ENCODE data around the gene POMGNT2.

POMGNT2 gene

DNA sequence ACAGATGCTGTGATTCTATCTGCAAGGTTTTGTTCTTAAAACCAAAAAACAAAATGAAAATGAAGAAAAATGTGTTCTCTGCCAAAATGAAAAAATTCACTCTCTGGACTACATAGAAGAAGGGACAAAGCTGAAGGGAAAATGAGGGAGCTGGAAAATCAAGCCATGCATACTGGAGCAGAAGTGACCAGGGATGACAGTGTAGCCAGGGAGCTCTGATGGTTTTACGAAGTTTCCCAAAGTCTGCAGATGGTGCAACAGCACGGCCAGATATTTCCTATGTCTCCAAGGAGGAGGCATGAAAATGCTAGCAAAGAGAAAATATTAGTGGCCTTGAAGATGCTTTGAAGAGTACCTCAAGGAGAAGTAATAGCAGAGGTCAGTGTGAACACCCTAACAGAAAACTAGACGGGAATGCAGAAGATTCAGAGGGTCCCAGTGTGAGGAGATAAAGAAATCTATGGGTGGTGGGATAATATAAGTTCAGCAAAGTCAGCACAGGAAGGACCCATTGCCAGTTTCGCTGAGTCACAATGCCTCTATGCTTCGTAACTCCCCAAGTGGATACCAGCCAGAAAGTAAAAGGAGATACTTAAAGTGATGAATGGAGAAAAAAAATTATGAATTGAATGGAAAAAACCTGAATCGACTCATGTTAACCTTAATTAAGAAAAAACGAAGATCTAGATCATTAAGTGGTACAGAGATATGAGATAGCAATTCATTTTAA is 39.0 kb upstream of the POMGNT2 start:
- TF ChIP-seq, protein P1, sequence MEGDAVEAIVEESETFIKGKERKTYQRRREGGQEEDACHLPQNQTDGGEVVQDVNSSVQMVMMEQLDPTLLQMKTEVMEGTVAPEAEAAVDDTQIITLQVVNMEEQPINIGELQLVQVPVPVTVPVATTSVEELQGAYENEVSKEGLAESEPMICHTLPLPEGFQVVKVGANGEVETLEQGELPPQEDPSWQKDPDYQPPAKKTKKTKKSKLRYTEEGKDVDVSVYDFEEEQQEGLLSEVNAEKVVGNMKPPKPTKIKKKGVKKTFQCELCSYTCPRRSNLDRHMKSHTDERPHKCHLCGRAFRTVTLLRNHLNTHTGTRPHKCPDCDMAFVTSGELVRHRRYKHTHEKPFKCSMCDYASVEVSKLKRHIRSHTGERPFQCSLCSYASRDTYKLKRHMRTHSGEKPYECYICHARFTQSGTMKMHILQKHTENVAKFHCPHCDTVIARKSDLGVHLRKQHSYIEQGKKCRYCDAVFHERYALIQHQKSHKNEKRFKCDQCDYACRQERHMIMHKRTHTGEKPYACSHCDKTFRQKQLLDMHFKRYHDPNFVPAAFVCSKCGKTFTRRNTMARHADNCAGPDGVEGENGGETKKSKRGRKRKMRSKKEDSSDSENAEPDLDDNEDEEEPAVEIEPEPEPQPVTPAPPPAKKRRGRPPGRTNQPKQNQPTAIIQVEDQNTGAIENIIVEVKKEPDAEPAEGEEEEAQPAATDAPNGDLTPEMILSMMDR (conservative IDR thresholded peaks at IDR 0.05; ENCODE audit: low read length), result no peak
- peak; percentile 61 for DNase-seq (ENCODE audit: low read depth)
- no peak overlapping the region for H3K4me3 ChIP-seq (ENCODE audit: low read length)

DNA sequence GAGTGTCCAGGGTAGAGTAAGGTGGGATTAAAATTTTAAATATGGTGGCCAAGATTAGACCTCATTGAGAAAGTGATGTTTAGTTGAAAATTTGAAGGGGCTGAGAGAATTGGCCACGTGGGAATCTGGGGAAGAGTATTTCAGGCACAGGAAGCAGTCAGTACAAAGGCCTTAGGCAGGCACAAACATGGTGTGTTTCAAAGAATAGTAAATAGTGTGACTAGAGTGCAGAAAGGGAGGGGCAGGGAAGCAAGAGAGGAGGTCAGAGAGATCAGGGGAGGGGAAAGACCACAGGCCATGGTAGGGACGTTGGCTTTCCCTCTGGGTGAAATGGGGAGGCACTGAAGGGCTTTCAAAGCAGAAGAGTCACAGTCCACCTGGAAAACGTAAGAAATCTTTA is 36.6 kb upstream of the POMGNT2 start:
- no peak overlapping the region for H3K4me3 ChIP-seq (ENCODE audit: low read length)
- TF ChIP-seq, protein P1 (conservative IDR thresholded peaks at IDR 0.05; ENCODE audit: low read length), result no peak
- DNase-seq (ENCODE audit: low read depth), result no peak

DNA sequence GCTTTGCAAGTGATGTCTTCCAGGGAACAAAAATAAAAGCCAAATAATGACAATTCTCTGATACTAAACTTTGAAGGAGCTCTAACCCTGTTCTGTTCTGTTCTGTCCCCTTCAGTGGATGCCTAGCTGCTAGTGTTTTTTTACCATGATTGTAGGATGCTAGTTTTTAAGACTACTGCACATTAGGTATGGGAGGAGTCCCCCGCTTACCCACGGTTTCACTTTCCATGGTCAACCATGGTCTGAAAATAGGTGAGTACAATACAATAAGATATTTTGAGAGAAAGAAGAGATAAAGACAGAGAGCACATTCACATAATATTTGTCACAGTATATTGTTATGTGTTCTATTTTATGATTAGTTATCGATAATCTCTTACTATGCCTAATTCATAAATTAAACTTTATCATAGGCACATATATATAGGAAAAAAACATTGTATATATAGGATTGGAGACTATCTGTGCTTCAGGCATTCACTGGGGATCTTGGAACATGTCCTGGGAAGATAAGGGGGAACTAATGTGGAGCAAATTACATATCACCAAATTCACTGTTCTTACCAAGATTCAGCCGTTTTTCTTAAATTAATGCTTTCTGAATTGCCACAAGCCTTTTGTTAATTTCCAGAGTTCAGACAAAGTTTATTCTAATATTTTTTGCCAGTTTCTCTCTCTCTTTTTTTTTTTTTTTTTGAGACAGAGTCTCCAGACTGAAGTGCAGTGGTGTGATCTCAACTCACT is 32.8 kb upstream of the POMGNT2 start:
- TF ChIP-seq, protein P1 (conservative IDR thresholded peaks at IDR 0.05; ENCODE audit: low read length), result no peak
- no peak for DNase-seq (ENCODE audit: low read depth)
- H3K4me3 ChIP-seq (ENCODE audit: low read length), result no peak overlapping the region

DNA sequence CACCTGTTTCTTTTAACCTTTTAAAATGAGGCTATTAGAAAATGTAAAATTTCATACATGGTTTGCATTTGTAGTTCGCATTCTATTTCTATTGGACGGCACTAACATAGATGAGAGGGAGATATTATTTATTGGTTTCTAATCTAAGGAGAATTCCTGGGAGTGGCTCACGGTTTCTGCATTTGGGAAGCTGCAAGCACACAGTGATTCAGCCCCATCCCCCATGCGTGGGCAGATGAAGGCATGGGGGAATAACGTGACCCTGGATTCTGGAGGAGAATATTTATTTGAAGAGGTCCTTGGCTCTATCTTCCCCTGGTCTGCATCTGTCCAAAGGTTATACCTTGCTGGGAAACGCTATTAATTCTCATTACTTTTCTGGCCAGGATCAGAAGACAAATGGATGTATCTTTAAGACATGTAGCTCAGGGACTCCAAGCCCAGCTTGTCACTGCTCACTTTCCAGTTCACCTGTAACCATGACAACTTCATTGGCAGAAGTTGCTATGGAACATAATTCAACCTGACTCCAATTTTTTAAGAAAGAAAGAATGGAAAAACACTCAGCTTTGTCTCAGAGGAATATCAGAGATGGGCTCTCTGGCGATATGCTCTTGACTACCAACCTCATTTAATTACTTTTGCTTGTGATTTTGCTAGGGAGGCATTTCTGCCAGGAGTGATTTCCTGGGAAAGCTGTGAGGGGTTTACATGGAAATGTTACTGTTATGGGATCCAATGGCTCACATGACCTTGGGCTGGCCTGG is 27.2 kb upstream of the POMGNT2 start:
- no peak for DNase-seq (ENCODE audit: low read depth)
- TF ChIP-seq, protein P1 (conservative IDR thresholded peaks at IDR 0.05; ENCODE audit: low read length), result no peak
- no peak overlapping the region for H3K4me3 ChIP-seq (ENCODE audit: low read length)

DNA sequence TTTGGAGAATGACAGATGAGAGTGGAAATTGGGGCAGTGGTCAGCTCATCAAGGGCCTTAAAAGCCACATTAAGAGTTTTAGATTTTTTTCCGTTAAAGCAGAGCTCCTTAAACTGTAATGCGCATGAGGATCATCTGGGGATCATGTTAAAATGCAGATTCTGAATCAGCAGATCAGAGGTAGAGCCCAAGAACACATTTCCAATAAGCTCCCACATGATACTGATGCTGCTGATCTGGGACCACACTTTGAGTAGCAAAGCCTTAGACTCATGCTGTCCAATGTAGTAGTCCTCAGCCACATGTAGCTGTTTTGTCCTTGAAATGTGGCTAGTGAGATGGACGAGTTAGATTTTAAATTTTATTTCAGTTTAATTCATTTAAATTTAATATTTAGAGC is 26.3 kb upstream of the POMGNT2 start:
- TF ChIP-seq, protein P1 (conservative IDR thresholded peaks at IDR 0.05; ENCODE audit: low read length), result no peak
- no peak for DNase-seq (ENCODE audit: low read depth)
- no peak overlapping the region for H3K4me3 ChIP-seq (ENCODE audit: low read length)

DNA sequence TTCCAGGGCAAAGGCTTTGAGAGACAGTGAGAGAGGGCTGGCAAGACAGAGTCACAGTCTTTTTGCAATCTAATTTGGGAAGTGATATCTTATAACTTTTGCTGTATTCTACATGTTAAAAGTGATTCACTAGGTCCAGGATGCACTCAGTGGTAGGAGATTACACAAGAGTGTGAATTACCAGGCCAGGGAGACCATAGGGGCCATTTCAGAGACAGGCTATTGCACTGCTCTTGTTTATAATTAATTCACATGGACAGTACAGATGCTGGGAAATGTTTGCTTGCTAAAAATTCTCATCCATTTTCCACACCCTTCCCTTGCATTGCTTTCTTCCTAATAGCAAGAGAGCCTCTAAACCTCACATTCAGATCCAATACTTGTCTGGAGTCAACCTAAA is 22.6 kb upstream of the POMGNT2 start:
- TF ChIP-seq, protein P1 (conservative IDR thresholded peaks at IDR 0.05; ENCODE audit: low read length), result no peak
- no peak overlapping the region for H3K4me3 ChIP-seq (ENCODE audit: low read length)
- DNase-seq (ENCODE audit: low read depth), result no peak
